A673 (cell line): ENCODE results near the gene TMEM164. TPM values are rescaled to one million over a fixed set of nuclear protein-coding genes. Genes with fewer than 3 reads are reported as not detected.

Experiments
- BruUV-seq: library from RNA; stranded (reverse); fragments of 400-500 nt; replicated peaks from 2 replicates; lab custom pipeline; 2021; lab: Mats Ljungman, UMichigan
- CTCF ChIA-PET: fragments of 300-600 bp; sonication (Branson Sonifier 250); formaldehyde crosslinking; loops from one replicate; lab custom pipeline; 2022; ENCODE audit warnings: antibody characterized with exemption; lab: Charles Lee
- POLR2A ChIA-PET: fragments of 300-600 bp; sonication (Branson Sonifier 250); formaldehyde crosslinking; loops from one replicate; lab custom pipeline; 2022; ENCODE audit warnings: antibody characterized with exemption; ENCODE audit not compliant: low non-redundant PET; lab: Charles Lee
- DNase-seq: peaks from one replicate; pipeline ENCODE4 v3.0.0-alpha.2; 2015; ENCODE audit warnings: low spot score
- H3K27ac ChIP-seq: fragments of 200-600 bp; sonication (generic); 2 replicates; pipeline ENCODE4 v1.5.1; 2016; ENCODE audit warnings: mixed run types, low read depth, mild to moderate bottlenecking, mixed read lengths, antibody characterized with exemption, low read length; ENCODE audit not compliant: poor library complexity, severe bottlenecking
- H3K27me3 ChIP-seq: fragments of 200-600 bp; sonication (generic); replicated peaks from 2 replicates; pipeline ENCODE4 v1.6.1; 2017; ENCODE audit warnings: mixed run types, low read depth, mild to moderate bottlenecking, mixed read lengths, antibody characterized with exemption, low read length; ENCODE audit not compliant: insufficient read depth, poor library complexity
- H3K36me3 ChIP-seq: fragments of 200-600 bp; sonication (generic); 2 replicates; pipeline ENCODE4 v1.6.1; 2016; ENCODE audit warnings: mixed run types, mild to moderate bottlenecking, mixed read lengths, antibody characterized with exemption, low read length; ENCODE audit not compliant: insufficient read depth, poor library complexity, severe bottlenecking
- H3K4me1 ChIP-seq: fragments of 200-600 bp; sonication (generic); 2 replicates; pipeline ENCODE4 v1.6.1; 2017; ENCODE audit warnings: mixed run types, mild to moderate bottlenecking, mixed read lengths, antibody characterized with exemption, low read length; ENCODE audit not compliant: insufficient read depth, poor library complexity, severe bottlenecking
- H3K4me3 ChIP-seq: fragments of 200-600 bp; sonication (generic); 2 replicates; pipeline ENCODE4 v1.5.1; 2016; ENCODE audit warnings: low read depth, mixed run types, mild to moderate bottlenecking, mixed read lengths, low read length; ENCODE audit not compliant: poor library complexity, severe bottlenecking
- H3K9me3 ChIP-seq: fragments of 200-600 bp; sonication (generic); 2 replicates; pipeline ENCODE4 v1.6.1; 2016; ENCODE audit warnings: mixed run types, low read depth, mild to moderate bottlenecking, mixed read lengths, antibody characterized with exemption, low read length; ENCODE audit not compliant: poor library complexity, severe bottlenecking
- EZH2 ChIP-seq: fragments of 200-600 bp; sonication (generic); IDR thresholded peaks from 2 replicates; pipeline ENCODE4 v1.6.1; 2017; ENCODE audit warnings: borderline replicate concordance, low read depth, mild to moderate bottlenecking, mixed read lengths, antibody characterized with exemption, low read length; ENCODE audit not compliant: poor library complexity, severe bottlenecking
- intact Hi-C: fragments of 100-400 bp; cut with micrococcal nuclease; formaldehyde crosslinking; loops from one replicate; pipeline ENCODE4 v1.10.0; 2022; ENCODE audit not compliant: unreplicated experiment
- total RNA-seq: library from RNA; stranded (reverse); gene quantifications from 2 replicates; pipeline ENCODE4 v1.2.3, GENCODE V29; 2021
- TF ChIP-seq, protein P1 (sequence below): fragments of 300-800, 200-600 bp; sonication (generic); conservative IDR thresholded peaks from 2 replicates; pipeline ENCODE4 v1.5.1; 2017; ENCODE audit warnings: low read depth, mild to moderate bottlenecking, antibody characterized with exemption, low read length, moderate library complexity, mixed read lengths

The TMEM164 gene
- total RNA-seq, 1 experiment from 2014 or later = 26.5 TPM

DNA sequence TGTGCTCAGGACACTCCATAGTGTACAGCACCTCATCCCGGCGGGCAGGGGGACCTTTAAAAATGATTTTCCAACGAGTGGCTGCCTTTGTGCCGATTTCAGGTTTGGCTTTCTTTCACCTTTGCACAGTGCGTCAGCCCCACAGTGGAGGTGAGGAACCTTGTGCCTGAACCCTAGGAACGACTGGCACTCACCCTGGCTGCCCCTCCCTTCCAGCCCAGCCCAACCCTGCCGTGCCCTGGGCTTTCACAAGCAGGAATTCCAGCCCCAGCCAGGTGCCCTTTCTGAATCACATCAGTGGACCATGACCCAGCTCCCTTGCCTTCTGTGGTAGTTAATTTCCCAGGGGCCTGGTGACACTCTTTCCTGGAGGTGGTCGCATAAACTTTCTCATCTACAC lies 1.3 kb downstream of the TMEM164 start:
- DNase-seq = no peak
- H3K27me3 ChIP-seq = no peaks in the 10 kb centered on the region
- POLR2A ChIA-PET = no interaction called here
- no TSS peak for BruUV-seq
- peaks cover 4% of the 10 kb centered on the region for H3K4me1 ChIP-seq
- H3K9me3 ChIP-seq = no peaks in the 10 kb centered on the region
- TF ChIP-seq, protein P1, sequence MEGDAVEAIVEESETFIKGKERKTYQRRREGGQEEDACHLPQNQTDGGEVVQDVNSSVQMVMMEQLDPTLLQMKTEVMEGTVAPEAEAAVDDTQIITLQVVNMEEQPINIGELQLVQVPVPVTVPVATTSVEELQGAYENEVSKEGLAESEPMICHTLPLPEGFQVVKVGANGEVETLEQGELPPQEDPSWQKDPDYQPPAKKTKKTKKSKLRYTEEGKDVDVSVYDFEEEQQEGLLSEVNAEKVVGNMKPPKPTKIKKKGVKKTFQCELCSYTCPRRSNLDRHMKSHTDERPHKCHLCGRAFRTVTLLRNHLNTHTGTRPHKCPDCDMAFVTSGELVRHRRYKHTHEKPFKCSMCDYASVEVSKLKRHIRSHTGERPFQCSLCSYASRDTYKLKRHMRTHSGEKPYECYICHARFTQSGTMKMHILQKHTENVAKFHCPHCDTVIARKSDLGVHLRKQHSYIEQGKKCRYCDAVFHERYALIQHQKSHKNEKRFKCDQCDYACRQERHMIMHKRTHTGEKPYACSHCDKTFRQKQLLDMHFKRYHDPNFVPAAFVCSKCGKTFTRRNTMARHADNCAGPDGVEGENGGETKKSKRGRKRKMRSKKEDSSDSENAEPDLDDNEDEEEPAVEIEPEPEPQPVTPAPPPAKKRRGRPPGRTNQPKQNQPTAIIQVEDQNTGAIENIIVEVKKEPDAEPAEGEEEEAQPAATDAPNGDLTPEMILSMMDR = no peak
- no peak for TF ChIP-seq EZH2
- H3K27ac ChIP-seq = no peak overlapping the region
- no peak overlapping the region for H3K4me3 ChIP-seq
- no peaks in the 10 kb centered on the region for H3K36me3 ChIP-seq
- intact Hi-C loops = no loop called here
- CTCF ChIA-PET = no interaction called here

DNA sequence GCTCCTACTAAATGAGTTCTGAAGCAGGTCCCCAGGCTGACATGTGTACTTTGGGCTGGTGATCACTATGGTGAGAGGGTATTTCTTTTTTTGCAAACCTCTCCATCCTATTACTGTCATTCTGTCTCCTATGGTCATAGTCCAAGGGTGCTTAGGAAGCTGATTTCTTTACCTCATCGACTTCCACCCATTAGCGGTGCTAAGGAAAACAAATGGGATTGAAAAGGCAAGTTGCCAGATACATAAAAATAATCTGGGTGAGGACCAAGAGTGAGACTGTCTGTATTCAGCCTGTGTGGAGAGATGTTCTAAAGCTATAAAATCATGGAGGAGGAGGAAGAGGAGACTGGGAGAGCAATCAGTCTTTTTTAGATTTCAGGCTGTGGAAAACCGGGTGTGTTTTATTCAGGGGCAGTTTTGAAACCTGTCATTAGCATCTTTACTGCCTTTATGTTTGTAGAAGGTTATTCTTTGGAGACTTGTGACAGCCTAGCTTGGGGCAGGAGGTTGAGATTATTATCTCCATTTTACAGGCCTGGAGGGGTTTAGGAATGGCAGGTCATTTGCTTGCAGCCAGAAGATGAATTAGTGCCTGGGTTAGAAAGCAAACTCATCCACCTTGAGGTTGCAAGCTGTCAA lies 1.9 kb downstream of the TMEM164 start:
- POLR2A ChIA-PET = no interaction called here
- Histone ChIP-seq H3K4me1 (peaks cover 4% of the 10 kb centered on the region), H3K9me3 (no peaks in the 10 kb centered on the region), H3K27ac (no peak overlapping the region), H3K36me3 (no peaks in the 10 kb centered on the region), H3K4me3 (no peak overlapping the region), H3K27me3 (no peaks in the 10 kb centered on the region)
- CTCF ChIA-PET = no interaction called here
- TF ChIP-seq, protein P1 = no peak
- intact Hi-C loops = no loop called here
- no peak for DNase-seq
- BruUV-seq = TSS peak; percentile 33

DNA sequence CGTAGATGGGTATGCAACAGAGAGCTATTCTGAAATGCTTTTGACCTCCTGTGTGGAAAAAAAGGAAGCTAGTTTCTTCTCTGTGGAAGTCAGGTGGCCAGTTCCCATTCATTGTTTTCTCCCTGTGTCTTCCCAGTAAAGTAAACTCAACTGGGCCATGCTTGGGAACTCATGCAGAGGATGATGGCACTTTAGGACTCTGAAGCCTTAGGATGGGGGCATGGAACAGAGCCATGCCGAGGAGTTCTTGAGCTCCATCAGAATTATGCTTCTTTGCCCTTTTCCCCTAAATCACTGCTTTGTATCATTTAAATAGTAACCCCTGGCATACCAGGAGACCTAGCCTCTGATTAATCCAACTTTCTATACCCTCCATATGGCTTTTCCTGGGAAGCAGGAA lies 3.2 kb downstream of the TMEM164 start:
- H3K27me3 ChIP-seq = no peaks in the 10 kb centered on the region
- H3K4me1 ChIP-seq = peaks cover 4% of the 10 kb centered on the region
- no peaks in the 10 kb centered on the region for H3K36me3 ChIP-seq
- DNase-seq = no peak
- intact Hi-C loops = no loop called here
- BruUV-seq = no TSS peak
- POLR2A ChIA-PET = no interaction called here
- no peak overlapping the region for H3K27ac ChIP-seq
- TF ChIP-seq, protein P1 = no peak
- no peak for TF ChIP-seq EZH2
- no peak overlapping the region for H3K4me3 ChIP-seq
- no peaks in the 10 kb centered on the region for H3K9me3 ChIP-seq
- CTCF ChIA-PET = interaction anchor here (0.5 kb wide), 1 partner anchor 253 kb away, joined by 10 read pairs; no protein-coding TSS in a partner anchor
